ENCODE measurements around the gene CCL2. TPM values are rescaled to one million over a fixed set of nuclear protein-coding genes. Genes with fewer than 3 reads are reported as not detected.

The CCL2 gene
- total RNA-seq, 1 donor from 2014 or later = 7.0 TPM

GRCh38 chr17:34265711-34266110 lies 10.6 kb downstream of the CCL2 start:
- Mint-ChIP-seq H3K36me3 (no peaks in the 10 kb centered on the region), H3K27me3 (ENCODE audit: insufficient read depth, low read depth) (peaks cover 2% of the 10 kb centered on the region), H3K9me3 (no peaks in the 10 kb centered on the region), H3K4me1 (peaks cover 7% of the 10 kb centered on the region), H3K27ac (no peak overlapping the region), H3K4me3 (no peak overlapping the region)
- no peaks in the 10 kb centered on the region for H3K27me3 ChIP-seq
- H3K4me2 ChIP-seq = no peak overlapping the region
- H3K9ac ChIP-seq = no peak overlapping the region
- H3K4me1 ChIP-seq = no peaks in the 10 kb centered on the region
- no peak overlapping the region for H3K27ac ChIP-seq
- H3K4me3 ChIP-seq = no peak overlapping the region
- H3K79me2 ChIP-seq (ENCODE audit: low read depth) = no peaks in the 10 kb centered on the region
- H4K20me1 ChIP-seq (ENCODE audit: low read depth) = no peaks in the 10 kb centered on the region
- TF ChIP-seq CTCF (IDR thresholded peaks at IDR 0.05) = no peak
- no peak for TF ChIP-seq EZH2 (IDR thresholded peaks at IDR 0.05)
- no peak for TF ChIP-seq EZH2phosphoT487 (IDR thresholded peaks at IDR 0.05)
- H2AFZ ChIP-seq (replicated peaks) = no peak overlapping the region
- no peak for DNase-seq (ENCODE audit: low spot score)
- no peaks in the 10 kb centered on the region for H3K36me3 ChIP-seq
- no peaks in the 10 kb centered on the region for H3F3A ChIP-seq (ENCODE audit: low read depth)
- H3K9me3 ChIP-seq (ENCODE audit: low read depth) = no peaks in the 10 kb centered on the region

DNA sequence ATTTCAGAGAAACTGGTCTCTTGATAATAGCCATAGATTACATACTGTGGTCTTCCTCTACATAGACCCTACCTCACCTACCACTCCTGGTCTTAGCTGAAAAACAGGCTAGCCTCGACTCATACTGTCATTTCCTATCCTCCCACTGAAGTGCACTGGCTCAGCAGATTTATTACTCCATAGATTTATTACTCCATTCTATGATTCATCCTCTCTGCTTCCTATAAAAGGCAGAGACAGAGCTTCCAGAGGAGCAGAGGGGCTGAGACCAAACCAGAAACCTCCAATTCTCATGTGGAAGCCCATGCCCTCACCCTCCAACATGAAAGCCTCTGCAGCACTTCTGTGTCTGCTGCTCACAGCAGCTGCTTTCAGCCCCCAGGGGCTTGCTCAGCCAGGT lies 14.9 kb downstream of the CCL2 start, which contains the start of gene CCL7:
CCL7 (plus strand) TSS at position 253 of the 400 bp plus-strand sequence; CDS start at position 323, 70 bp downstream.
- DNase-seq (ENCODE audit: low spot score) = no peak
- Histone ChIP-seq H3K9me3 (ENCODE audit: low read depth) (no peaks in the 10 kb centered on the region), H3F3A (ENCODE audit: low read depth) (no peaks in the 10 kb centered on the region), H3K36me3 (no peaks in the 10 kb centered on the region), H4K20me1 (ENCODE audit: low read depth) (no peaks in the 10 kb centered on the region), H3K4me1 (no peaks in the 10 kb centered on the region), H3K27me3 (no peaks in the 10 kb centered on the region), H3K9ac (no peak within 1 kb of the TSS), H3K4me2 (no peak within 1 kb of the TSS), H3K4me3 (no peak within 1 kb of the TSS), H3K27ac (no peak within 1 kb of the TSS), H2AFZ (replicated peaks) (no peak within 1 kb of the TSS), H3K79me2 (ENCODE audit: low read depth) (no peaks in the 10 kb centered on the region)
- Mint-ChIP-seq H3K27me3 (ENCODE audit: insufficient read depth, low read depth) (peaks cover 2% of the 10 kb centered on the region), H3K4me1 (peaks cover under 1% of the 10 kb centered on the region), H3K9me3 (no peaks in the 10 kb centered on the region), H3K36me3 (no peaks in the 10 kb centered on the region), H3K27ac (no peak within 1 kb of the TSS), H3K4me3 (no peak within 1 kb of the TSS)
- TF ChIP-seq EZH2 (IDR thresholded peaks at IDR 0.05) (no peak), CTCF (IDR thresholded peaks at IDR 0.05) (no peak), EZH2phosphoT487 (IDR thresholded peaks at IDR 0.05) (no peak)

DNA sequence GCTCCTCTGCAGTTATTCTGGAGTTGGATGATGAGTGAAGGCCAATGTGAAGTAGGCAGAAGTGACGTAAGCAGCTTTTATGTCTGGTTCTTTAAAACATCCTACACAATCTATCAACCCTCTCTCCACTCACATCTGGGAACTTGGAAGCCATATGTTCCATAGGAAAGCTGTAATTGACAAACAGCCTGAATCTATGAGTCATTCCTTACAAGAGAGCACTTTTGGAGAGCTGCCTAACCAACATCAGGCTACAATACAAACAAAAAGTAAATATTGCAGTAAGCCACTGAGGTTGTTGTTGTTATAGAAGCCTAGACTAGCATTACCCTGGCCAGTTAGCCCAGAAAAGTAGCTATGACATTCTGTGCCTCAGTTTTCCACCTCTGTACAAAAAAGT lies 20.8 kb downstream of the CCL2 start:
- DNase-seq (ENCODE audit: low spot score) = no peak
- Histone ChIP-seq H4K20me1 (ENCODE audit: low read depth) (no peaks in the 10 kb centered on the region), H3F3A (ENCODE audit: low read depth) (no peaks in the 10 kb centered on the region), H3K9me3 (ENCODE audit: low read depth) (no peaks in the 10 kb centered on the region), H3K4me2 (no peak overlapping the region), H3K36me3 (no peaks in the 10 kb centered on the region), H3K9ac (no peak overlapping the region), H2AFZ (replicated peaks) (no peak overlapping the region), H3K4me1 (no peaks in the 10 kb centered on the region), H3K4me3 (no peak overlapping the region), H3K27ac (no peak overlapping the region), H3K27me3 (no peaks in the 10 kb centered on the region), H3K79me2 (ENCODE audit: low read depth) (no peaks in the 10 kb centered on the region)
- no peak overlapping the region for H3K27ac Mint-ChIP-seq
- H3K36me3 Mint-ChIP-seq = no peaks in the 10 kb centered on the region
- peaks cover 2% of the 10 kb centered on the region for H3K9me3 Mint-ChIP-seq
- H3K4me3 Mint-ChIP-seq = no peak overlapping the region
- TF ChIP-seq EZH2phosphoT487 (IDR thresholded peaks at IDR 0.05) = no peak
- TF ChIP-seq EZH2 (IDR thresholded peaks at IDR 0.05) = no peak
- no peak for TF ChIP-seq CTCF (IDR thresholded peaks at IDR 0.05)
- peaks cover 2% of the 10 kb centered on the region for H3K27me3 Mint-ChIP-seq (ENCODE audit: insufficient read depth, low read depth)
- no peaks in the 10 kb centered on the region for H3K4me1 Mint-ChIP-seq

All from neural progenitor cell (in vitro differentiated cells).